ENCODE data around the gene BCAS2.

Gene BCAS2

DNA sequence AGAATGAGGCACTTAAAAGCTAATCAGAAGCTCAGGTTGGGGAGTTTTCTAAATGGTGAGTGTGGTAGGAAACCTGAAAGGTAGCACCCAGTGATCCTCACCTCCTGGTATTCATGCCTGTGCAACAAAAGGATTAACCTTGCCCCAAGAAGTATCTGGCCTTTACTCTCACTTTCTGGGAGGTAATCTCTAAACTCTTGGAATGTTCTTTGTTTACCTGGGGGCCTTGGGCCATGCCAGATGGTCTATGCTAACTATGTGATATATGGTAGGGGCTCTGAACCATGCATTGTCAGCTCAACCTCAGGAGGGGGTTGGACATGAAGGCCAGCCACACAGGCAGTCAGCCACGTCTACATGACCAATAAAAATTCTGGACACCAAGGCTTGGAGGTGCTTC lies 46.0 kb downstream of the BCAS2 start:
- Histone ChIP-seq H3K27ac (ENCODE audit: low read depth, low read length) (no peak overlapping the region), H4K20me1 (ENCODE audit: control insufficient read depth, insufficient read depth, low read depth, low read length) (no peaks in the 10 kb centered on the region), H3F3A (ENCODE audit: control insufficient read depth, insufficient read depth) (no peaks in the 10 kb centered on the region), H3K9me3 (ENCODE audit: control insufficient read depth, insufficient read depth, low read length) (no peaks in the 10 kb centered on the region), H3K27me3 (ENCODE audit: control insufficient read depth, low read length) (0 out of 2 replicates have a peak, but pooled peaks cover 3% of the 10 kb centered on the region), H3K36me3 (ENCODE audit: control insufficient read depth, low read length) (no peaks in the 10 kb centered on the region), H3K4me3 (ENCODE audit: low read length) (no peak overlapping the region), H3K4me1 (ENCODE audit: control insufficient read depth, low read length) (no peaks in the 10 kb centered on the region), H3K79me2 (ENCODE audit: control insufficient read depth, low read length) (no peaks in the 10 kb centered on the region), H3K4me2 (ENCODE audit: low read length) (no peak overlapping the region), H3K9me2 (replicated peaks; ENCODE audit: control insufficient read depth, low read length) (no peaks in the 10 kb centered on the region)
- TF ChIP-seq EZH2phosphoT487 (IDR thresholded peaks at IDR 0.05; ENCODE audit: borderline replicate concordance, low read length) = no peak
- TF ChIP-seq CTCF (IDR thresholded peaks at IDR 0.05; ENCODE audit: low read depth, low read length, poor library complexity, severe bottlenecking) = no peak

DNA sequence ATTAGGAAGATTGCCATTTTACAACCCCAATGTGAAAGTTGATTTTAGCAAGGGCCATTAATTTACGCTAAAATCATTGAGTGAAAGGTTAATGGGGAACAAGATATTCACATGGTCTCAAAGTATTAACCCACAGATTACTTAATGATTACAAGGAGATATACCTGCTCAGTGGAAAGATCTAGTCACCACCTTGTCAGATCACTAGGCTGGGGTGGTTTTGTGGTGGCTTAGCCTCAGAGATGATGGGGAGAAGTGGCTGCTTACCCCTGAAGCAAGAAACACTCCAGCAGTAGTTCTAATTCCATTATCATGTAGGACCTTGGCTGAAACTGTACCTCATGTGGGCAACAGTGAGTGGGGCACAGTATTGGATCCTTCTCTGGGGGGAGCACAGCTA lies 50.3 kb downstream of the BCAS2 start:
- no peak overlapping the region for H3K27ac ChIP-seq (ENCODE audit: low read depth, low read length)
- H3F3A ChIP-seq (ENCODE audit: control insufficient read depth, insufficient read depth) = no peaks in the 10 kb centered on the region
- TF ChIP-seq EZH2phosphoT487 (IDR thresholded peaks at IDR 0.05; ENCODE audit: borderline replicate concordance, low read length) (no peak), CTCF (IDR thresholded peaks at IDR 0.05; ENCODE audit: low read depth, low read length, poor library complexity, severe bottlenecking) (no peak)
- no peaks in the 10 kb centered on the region for H3K27me3 ChIP-seq (ENCODE audit: control insufficient read depth, low read length)
- H3K9me3 ChIP-seq (ENCODE audit: control insufficient read depth, insufficient read depth, low read length) = no peaks in the 10 kb centered on the region
- H3K36me3 ChIP-seq (ENCODE audit: control insufficient read depth, low read length) = no peaks in the 10 kb centered on the region
- no peaks in the 10 kb centered on the region for H4K20me1 ChIP-seq (ENCODE audit: control insufficient read depth, insufficient read depth, low read depth, low read length)
- H3K79me2 ChIP-seq (ENCODE audit: control insufficient read depth, low read length) = no peaks in the 10 kb centered on the region
- H3K9me2 ChIP-seq (replicated peaks; ENCODE audit: control insufficient read depth, low read length) = no peaks in the 10 kb centered on the region
- no peak overlapping the region for H3K4me2 ChIP-seq (ENCODE audit: low read length)
- no peak overlapping the region for H3K4me3 ChIP-seq (ENCODE audit: low read length)
- H3K4me1 ChIP-seq (ENCODE audit: control insufficient read depth, low read length) = no peaks in the 10 kb centered on the region

- TF ChIP-seq CTCF (IDR thresholded peaks at IDR 0.05; ENCODE audit: low read depth, low read length, poor library complexity, severe bottlenecking) (no peak), EZH2phosphoT487 (IDR thresholded peaks at IDR 0.05; ENCODE audit: borderline replicate concordance, low read length) (no peak)
- H3K27me3 ChIP-seq (ENCODE audit: control insufficient read depth, low read length) = no peaks in the 10 kb centered on the region
- no peaks in the 10 kb centered on the region for H3F3A ChIP-seq (ENCODE audit: control insufficient read depth, insufficient read depth)
- H3K4me2 ChIP-seq (ENCODE audit: low read length) = no peak overlapping the region
- H3K4me1 ChIP-seq (ENCODE audit: control insufficient read depth, low read length) = no peaks in the 10 kb centered on the region
- no peaks in the 10 kb centered on the region for H3K9me2 ChIP-seq (replicated peaks; ENCODE audit: control insufficient read depth, low read length)
- H3K4me3 ChIP-seq (ENCODE audit: low read length) = no peak overlapping the region
- no peak overlapping the region for H3K27ac ChIP-seq (ENCODE audit: low read depth, low read length)
- H3K79me2 ChIP-seq (ENCODE audit: control insufficient read depth, low read length) = no peaks in the 10 kb centered on the region
- no peaks in the 10 kb centered on the region for H3K36me3 ChIP-seq (ENCODE audit: control insufficient read depth, low read length)
- H4K20me1 ChIP-seq (ENCODE audit: control insufficient read depth, insufficient read depth, low read depth, low read length) = no peaks in the 10 kb centered on the region
- no peaks in the 10 kb centered on the region for H3K9me3 ChIP-seq (ENCODE audit: control insufficient read depth, insufficient read depth, low read length)
Observed at GRCh38 chr1:114530224-114530623, 51.2 kb downstream of the BCAS2 start.

GRCh38 chr1:114524944-114525343 lies 56.5 kb downstream of the BCAS2 start:
- Histone ChIP-seq H3K4me3 (ENCODE audit: low read length) (no peak overlapping the region), H3K36me3 (ENCODE audit: control insufficient read depth, low read length) (no peaks in the 10 kb centered on the region), H3F3A (ENCODE audit: control insufficient read depth, insufficient read depth) (no peaks in the 10 kb centered on the region), H3K9me2 (replicated peaks; ENCODE audit: control insufficient read depth, low read length) (no peaks in the 10 kb centered on the region), H3K4me1 (ENCODE audit: control insufficient read depth, low read length) (no peaks in the 10 kb centered on the region), H4K20me1 (ENCODE audit: control insufficient read depth, insufficient read depth, low read depth, low read length) (no peaks in the 10 kb centered on the region), H3K27ac (ENCODE audit: low read depth, low read length) (no peak overlapping the region), H3K27me3 (ENCODE audit: control insufficient read depth, low read length) (no peaks in the 10 kb centered on the region; the same call in 1 of the 2 replicates), H3K4me2 (ENCODE audit: low read length) (no peak overlapping the region), H3K79me2 (ENCODE audit: control insufficient read depth, low read length) (no peaks in the 10 kb centered on the region), H3K9me3 (ENCODE audit: control insufficient read depth, insufficient read depth, low read length) (no peaks in the 10 kb centered on the region)
- no peak for TF ChIP-seq EZH2phosphoT487 (IDR thresholded peaks at IDR 0.05; ENCODE audit: borderline replicate concordance, low read length)

Data from DOHH2 (cell line).